Heart left ventricle (tissue), 13 donors: ENCODE results near the gene PLIN1.

Source experiments
- CTCF ChIP-seq, 12 donors: fragments of 200-600 bp; sonication (generic) in 4 of 12; IDR thresholded peaks; one replicate each; pipeline versions ENCODE4 v1.5.0 to v1.8.0; 2018 to 2022; ENCODE audit warnings: antibody characterized with exemption in 12 of 12, mild to moderate bottlenecking in 5 of 12
- POLR2A ChIP-seq, 2 donors: fragments of 450-650 bp; IDR thresholded peaks; one replicate each; pipeline ENCODE4 v1.6.1; 2017; ENCODE audit warnings: antibody characterized with exemption in 2 of 2, mild to moderate bottlenecking in 2 of 2, moderate library complexity in 2 of 2
- donor health status: ischemic (EF 13 %, LVEDD 7.1; RV severe dilation, severe dysfunction).
- donor health status: DM: no; HTN: yes; CAD: no.
- donor health status: DM: no; HTN: no; CAD: no.
- donor health status: ischemic (EF 25% LVEDD 6.9; RV normal size, moderate dysfunction).
- donor health status: ischemic (EF 25% LVEDD 5.7; RV mildly dilated, moderate dysfunction).
- donor health status: ischemic (EF 35%, LVEDD 5.7; RV mildly dilated, moderate dysfunction).
- donor health status: nonischemic (EF 11% LVEDD 7.7; RV severe dilation, severe dysfunction).
- donor health status: DM: yes; HTN: yes; CAD: no.
- donor health status: PGD.
- donor health status: ischemic (EF 29% LVEDD 5.4; RV normal size, mild dysfunction).
- donor health status: nonischemic (EF 23%, LVEDD 6.1; RV moderate dilation, normal function).

DNA sequence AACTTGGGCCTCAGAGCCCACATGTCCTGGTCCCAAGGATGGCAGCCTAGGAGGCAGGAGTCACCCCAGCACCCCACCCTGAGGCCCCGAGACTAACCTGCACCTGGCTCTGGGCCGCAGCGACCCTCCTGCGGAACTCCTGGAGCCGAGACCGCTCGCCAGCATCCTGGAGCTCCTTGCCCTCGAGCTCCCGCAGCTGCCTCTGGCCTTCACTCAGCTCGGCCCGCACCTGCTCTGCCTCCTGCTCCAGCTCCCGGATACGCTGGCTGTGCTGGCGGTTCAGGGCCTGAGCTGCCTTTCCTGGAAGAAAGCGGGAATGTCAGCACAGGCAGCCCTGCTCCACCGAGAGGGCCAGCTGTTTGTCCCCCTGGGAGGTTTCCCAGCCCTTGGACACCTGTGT lies 37.1 kb downstream of the PLIN1 start:
- TF ChIP-seq CTCF (IDR thresholded peaks at IDR 0.05) = no peak
- no peak for TF ChIP-seq POLR2A (IDR thresholded peaks at IDR 0.05)
